GM18907 (cell line): ENCODE measurements around the gene ENPP5.

Source experiments
- ATAC-seq: cut with Tn5 transposase; IDR thresholded peaks from one replicate; pipeline ENCODE4 v1.9.1; 2021; ENCODE audit warnings: mild to moderate bottlenecking, moderate library complexity; ENCODE audit not compliant: unreplicated experiment

Gene ENPP5

DNA sequence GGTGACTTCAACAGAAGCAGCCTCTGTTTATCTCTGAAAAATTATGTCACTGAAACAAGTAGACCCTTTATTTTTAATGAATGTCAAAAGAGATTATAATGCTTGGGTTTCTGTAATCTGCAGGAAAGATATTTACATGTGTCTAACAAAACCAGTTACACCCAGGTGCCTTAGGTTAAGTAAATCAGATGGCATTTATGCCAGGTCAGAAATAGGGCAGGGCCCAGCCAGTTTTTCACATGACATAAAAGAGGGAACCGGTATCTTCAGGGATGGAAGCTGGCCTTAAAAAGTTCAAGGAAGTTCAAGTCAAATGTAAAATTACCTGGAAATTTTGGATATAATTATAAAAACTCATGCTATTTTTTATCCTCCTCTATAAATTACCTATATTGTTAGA, 55.1 kb downstream of the ENPP5 start:
- ATAC-seq: no peak

DNA sequence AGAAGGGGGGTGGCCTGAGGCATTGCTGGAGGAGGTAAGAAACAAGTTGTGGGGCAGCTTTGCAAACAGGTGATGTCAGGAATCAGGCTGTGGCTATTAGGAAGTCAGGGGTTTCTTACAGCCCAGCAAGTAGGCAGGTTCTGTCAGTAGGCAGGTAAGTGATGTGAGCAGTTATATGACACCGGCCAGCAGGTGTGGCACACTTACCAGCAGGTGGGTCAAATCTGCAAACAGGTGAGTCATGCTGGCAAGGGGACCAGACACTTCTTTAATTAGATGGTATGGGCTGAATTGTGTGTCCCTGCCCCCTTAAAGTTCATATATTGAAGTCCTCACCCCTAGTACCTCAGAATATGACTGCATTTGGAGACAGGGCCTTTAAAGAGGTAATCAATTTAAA, 57.4 kb downstream of the ENPP5 start:
- no peak for ATAC-seq
